Uterus (tissue), 2 donors: ENCODE measurements around the gene HUWE1.

Experiments
- CTCF ChIP-seq, 4 experiments: fragments of 200-600 bp in 2 of 4; fragments of 450-650 bp in 2 of 4; sonication (generic) in 2 of 4; IDR thresholded peaks; one replicate each; pipeline ENCODE4 v1.5.1; 2016 to 2019; ENCODE audit warnings: antibody characterized with exemption in 4 of 4, mild to moderate bottlenecking in 2 of 4, moderate library complexity in 1 of 4
- POLR2A ChIP-seq, 2 donors: fragments of 450-650 bp; IDR thresholded peaks; one replicate each; pipeline ENCODE4 v1.6.1; 2016; ENCODE audit warnings: antibody characterized with exemption in 2 of 2, mild to moderate bottlenecking in 1 of 2, moderate library complexity in 1 of 2

GRCh38 chrX:53571494-53571893 is 115.0 kb downstream of the HUWE1 start:
- TF ChIP-seq CTCF (IDR thresholded peaks at IDR 0.05) = no peak
- TF ChIP-seq POLR2A (IDR thresholded peaks at IDR 0.05) = no peak
